ENCODE results near the gene TAC4.

The TAC4 gene, protein sequence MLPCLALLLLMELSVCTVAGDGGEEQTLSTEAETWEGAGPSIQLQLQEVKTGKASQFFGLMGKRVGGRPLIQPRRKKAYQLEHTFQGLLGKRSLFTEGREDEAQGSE

DNA sequence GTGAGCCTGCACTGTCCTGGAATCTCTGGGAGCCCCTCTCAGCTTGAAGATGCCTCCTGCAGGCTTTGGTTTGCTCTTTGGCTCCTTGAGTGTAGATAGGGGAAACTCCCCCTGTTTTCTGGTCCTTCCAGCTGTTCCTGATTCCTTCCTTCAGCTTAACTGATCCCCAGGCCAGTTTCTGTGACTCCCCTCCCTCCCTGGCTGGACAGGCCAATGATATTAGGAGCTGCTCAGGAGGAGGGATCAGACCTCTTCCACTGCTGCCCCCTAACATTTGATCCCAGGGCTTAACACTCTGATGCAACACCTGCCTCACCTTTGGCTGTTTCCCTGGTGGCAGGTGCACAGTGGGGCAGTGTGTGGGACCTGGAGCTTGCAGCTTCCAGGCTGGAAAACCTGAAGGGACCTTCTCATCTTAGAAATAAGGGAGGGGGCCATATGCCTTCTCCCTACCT lies at the start of gene TAC4:
Gene TAC4 (minus strand): TSS at position 51 of the 455 bp plus-strand sequence. CDS start 52 bp downstream, outside the sequence.
- DNase-seq: no peak

DNA sequence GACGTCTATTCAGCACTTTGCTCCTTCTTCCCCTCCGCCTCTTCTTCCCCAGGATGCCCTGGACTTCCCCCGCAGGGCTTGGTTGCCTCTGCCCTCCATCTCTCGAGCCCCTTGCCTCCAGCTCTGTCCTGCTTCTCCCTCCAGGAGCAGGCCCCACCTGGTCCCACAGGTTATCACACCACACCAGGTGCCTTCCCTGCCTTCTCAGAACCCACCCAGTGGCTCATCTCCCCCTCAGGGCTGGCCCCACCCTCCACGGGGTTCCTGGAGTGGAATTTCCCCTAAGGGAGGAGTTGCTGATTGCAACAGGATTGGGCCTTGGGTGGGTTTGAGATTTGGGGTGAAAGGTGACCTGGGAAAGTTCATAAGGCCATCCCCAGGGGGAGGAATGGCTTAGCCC lies 49.0 kb upstream of the TAC4 start:
- DNase-seq: no peak

DNA sequence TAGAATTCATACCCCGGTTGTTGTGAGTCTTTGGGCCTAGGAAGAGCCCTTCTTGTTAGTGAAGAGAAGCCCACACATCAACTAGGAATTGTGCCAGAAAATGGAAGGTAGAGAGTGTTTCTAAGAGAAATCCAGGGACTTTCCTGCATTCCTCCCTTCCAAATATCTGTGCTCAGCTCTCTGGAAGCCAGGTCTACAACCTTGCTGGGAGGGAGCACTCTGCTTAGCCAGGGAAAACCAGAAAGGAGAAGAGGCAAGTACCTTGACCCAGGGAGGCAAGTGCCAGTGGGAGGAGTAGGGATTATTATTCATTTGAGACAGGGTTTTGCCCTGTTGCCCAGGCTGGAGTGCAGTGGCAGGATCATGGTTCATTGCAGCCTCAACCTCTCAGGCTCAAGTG lies 48.4 kb upstream of the TAC4 start:
- no peak for DNase-seq

DNA sequence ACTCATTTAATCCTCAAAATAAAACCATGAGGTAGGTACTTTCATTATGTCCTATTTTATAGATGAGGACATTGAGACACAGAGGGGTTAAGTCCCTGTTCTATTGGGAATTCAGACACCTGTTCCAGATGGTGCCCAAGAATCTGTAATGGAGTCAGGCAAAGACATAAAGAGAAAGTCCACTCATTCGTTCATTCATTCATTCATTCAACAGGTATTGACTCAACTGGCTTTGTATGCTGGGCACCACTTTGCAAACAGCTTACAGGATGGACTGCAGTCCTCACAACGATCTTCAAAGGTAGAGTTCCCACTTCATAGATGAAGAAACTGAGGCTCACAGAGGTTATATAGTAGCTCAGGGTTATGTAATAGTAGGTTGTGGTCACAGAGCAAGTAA lies 47.9 kb upstream of the TAC4 start:
- DNase-seq: no peak

DNA sequence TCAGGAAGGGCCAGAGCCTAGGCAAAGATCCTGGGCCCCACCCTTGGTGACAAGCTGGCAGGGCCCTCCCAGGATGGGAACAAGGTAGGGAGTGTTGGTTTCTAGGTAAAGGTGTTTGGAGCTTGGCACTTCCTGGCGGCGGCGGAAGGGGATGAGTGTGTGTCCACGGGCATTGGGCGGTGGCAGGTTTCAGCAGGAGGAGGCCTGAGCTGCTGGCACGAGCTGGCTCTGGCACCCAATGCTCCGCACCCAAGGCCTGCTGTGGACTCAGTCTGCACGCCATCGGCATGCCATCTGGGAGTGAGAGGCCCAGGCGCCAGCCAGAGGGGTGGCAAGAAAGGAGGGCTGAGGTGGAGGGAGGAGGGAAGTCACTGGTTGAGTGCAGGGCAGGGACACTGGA lies 46.9 kb upstream of the TAC4 start:
- DNase-seq: no peak

DNA sequence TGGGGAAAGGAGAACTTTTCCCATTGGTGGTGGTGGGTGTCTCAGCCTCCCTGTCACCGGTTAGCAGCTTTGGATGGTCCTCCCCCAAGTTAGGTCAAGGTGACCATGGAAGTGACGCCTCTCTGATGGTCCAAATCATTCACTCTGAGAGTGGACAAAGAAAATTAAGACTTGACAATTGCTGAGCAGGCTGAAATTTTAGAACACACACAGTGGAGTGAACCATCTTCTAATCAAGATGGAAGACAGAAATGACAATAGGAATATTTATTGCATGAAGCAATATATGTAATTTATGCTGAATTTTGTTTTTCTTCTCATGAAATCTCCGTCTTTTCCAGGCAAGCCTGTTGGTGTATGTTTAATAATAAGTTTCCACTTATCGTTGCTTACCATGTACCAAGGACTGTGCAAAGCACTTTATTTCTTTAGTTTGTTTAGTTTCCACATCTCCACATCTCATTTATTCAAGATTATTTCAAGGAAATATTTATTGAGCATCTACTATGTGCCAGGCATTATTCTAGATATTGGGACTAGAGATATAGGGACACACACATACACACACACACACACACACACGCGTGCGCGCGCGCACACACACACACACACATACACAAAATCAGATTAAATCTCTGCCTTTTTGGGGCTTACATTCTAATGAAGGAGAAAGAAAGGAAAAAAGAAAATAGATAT lies 44.0 kb upstream of the TAC4 start:
- DNase-seq: no peak

DNA sequence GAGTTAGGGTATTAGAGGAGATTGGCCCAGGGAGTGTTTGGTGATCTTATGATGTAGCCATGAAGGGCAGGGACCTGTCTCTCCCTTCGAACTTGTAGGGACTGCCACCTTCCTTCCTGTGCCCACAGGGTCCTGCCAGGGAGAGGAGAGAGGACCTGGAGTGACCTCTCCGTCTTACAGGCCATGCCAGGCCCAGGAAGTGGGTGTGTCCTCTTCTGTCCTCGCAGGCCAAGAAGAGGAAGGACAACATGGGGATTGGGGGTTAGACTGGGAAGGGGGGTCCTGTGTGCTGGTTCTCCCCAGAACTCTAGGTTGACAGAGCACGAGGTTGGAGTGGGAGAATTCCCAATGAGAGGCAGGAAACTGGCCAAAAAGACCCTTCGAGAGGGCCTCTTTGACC lies 43.4 kb upstream of the TAC4 start:
- DNase-seq: no peak

DNA sequence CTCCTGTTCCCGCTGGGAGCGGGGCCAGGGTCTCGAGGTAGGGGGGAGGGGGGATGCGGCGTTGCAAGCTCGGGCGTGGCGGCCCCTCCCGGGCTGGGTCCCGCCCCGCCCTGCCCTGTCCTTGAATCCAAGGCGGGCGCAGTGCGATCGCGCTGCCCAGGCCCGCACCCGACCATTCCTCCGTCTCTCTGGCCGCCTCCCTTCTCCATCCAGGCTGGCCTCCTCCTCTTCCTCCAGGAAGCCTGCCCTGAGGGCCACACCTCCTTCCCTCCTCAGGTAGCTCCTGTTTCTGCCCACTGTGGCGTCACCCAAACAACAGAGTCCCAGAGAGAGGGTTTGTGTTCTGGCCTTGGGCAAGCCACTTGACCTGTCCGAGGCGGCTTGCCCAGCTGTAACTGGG lies 43.0 kb upstream of the TAC4 start:
- DNase-seq: no peak

DNA sequence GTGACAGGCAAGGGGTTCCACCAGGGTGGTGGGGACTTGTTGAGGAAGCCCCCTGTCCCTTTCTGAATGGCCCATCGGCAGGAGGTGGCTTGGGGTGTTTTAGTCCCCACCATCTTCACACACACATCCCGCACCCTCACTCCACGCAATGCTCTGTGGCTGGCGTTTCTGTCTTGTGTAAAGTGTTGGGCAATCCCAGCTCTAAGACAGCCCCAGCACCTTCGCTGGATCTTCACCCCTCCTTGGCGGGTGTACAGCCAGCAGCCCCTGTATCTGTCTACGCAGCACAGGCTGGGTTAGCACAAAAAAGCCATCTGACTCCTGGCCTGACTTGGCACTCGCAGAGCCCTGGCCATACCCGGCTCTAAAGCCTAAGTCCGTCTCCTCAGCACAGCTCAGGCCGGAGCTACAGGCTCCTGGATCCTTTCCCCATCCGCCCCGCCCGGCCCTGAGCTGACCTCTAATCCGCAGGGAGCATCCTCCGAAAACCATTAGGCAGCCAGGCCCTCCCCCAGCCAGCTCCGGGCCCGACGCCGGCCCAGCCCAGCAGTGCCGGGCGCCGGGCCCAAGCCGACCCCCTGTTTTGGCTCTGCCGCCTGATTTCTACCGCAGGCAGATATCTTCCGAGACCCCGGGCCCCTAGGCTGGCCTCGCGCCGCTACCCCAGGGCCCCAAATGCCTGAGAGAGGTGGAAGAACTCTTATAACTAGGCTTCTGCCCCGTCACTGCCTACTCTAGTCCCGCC lies 42.4 kb upstream of the TAC4 start:
- no peak for DNase-seq

DNA sequence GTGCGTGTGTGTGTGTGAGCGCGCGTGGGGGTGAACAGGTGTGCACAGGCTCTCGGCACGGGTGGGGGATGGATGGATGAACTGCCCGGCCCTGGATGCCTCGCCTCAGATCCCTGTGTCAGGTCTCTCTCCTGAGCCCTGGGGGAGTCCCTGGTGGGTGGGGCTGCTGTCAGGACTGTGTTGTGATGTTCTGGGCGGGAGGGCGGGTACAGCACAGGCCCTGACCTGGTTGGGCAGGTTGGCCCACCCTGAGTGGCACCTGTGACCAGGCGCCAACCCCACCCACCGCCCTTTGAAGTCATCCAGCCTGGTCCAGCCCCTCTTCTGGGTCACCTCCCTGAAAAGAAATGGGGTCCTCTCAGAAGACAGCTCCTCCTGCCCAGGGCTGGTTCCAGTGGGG lies 41.6 kb upstream of the TAC4 start:
- DNase-seq: no peak

DNA sequence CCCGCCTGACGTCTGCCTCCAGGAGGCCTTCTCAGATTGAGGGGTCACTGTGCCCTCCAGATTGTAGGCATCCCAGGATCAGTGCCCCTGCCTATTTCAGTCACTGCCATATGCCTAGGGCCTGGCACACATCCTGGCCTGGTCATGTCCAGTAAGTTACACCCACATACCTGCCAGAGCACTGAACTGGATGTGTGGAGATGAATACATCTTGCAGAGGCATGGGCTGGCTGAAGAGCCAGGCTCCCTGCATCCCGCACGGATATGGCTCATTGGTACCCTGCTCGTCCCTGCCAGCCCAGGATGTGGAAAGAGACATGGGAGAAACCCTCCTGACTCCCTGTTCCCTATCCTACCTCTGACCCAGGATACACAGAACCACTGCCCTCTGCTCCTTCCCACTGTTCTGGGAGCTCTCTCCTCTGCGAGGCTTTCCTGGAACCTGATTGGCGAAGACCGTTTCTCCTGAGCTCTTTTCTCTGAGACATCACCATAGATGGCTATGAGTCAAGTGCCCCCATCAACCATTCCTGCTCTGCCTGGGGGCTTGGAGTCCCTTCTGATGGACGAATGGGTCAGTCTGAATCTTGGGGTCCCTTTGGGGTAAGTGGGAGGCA lies 40.0 kb upstream of the TAC4 start:
- no peak for DNase-seq

DNA sequence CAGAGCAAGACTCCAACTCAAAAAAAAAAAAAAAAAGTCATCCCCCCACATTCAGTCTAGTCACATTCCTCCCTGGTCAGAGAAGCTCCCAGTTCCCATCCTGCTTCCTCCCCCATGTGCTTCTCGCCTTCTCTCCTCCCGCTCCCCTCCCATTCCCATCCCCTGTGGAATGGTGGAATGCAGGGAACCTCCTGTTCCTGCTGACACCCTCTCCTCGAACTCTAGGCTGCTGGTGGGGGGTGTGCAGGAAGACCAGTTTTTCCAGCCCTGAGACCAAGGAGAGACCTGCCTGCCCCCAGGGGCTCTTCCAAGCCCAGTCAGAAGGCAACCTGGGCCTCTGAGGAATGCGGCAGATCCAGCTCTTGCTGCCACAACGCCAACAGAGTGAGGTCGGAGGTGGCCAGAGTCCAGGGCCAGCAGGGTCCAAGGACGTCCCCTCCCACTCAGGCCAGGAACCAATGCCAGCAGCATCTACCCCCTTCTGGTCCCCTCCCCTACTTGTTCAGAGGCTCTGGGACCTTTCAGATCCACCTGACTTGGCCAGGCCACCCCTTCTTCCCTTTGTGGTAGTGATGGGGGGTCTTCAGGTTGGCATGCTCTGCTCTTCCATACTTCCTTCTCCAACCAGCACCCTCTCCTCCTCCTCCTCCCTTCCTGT lies 39.3 kb upstream of the TAC4 start:
- no peak for DNase-seq

DNA sequence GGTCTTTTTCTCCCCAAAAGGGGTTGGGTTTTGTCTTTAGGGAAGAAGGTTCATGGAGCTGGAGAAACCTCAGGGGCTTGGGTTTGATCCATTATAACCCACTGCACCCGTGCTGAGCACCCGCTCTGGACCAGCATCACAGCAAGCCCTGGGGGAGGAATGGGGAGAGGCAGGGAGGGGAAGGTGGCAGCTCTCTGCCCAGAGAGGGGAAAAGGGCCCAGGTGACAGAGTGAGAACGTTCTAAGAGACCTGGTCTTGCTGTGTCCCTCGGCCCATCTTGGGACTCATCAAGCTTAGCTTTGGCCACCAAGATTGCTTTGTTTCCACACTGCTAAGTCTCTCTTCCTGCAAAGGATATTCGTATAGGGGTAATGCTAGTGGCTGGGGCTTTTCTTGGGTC lies 38.2 kb upstream of the TAC4 start:
- DNase-seq: no peak

DNA sequence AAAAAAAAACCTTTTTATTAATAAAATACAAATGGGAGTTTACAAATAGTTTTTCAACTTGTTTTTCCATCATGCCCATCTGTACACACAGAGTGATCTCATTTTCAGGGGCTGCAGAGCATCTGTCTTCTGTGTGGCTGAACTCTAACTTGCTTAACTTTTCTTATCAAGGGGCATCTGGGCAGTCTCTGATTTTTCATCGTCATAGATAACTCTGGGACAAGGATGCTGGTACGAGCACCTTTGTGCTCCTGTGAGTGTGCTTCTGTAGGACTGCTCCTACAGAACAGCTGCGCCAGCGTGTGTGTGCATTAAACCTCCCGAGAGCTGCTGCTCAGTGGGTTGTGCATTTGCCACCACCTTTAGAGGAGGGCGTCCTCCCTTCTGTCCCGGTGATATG lies 34.6 kb upstream of the TAC4 start:
- no peak for DNase-seq

DNA sequence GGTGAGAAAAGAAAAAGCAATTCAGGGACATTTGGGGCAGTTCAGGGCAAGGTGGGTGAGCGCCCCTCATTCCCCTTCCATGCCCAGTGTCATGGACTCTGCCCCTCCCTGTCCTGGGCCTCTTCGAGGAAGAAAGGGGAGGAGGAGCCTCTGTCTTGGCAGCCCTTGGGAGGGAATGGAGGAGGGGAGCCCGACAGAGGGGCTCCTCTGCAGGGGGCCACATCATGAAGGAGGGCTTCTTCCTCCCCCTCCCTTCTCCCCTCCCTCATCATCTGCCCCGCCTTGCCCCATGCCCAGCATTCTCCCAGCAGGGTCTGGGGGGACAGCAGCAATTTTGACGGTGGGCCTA lies 33.2 kb upstream of the TAC4 start:
- DNase-seq: no peak

DNA sequence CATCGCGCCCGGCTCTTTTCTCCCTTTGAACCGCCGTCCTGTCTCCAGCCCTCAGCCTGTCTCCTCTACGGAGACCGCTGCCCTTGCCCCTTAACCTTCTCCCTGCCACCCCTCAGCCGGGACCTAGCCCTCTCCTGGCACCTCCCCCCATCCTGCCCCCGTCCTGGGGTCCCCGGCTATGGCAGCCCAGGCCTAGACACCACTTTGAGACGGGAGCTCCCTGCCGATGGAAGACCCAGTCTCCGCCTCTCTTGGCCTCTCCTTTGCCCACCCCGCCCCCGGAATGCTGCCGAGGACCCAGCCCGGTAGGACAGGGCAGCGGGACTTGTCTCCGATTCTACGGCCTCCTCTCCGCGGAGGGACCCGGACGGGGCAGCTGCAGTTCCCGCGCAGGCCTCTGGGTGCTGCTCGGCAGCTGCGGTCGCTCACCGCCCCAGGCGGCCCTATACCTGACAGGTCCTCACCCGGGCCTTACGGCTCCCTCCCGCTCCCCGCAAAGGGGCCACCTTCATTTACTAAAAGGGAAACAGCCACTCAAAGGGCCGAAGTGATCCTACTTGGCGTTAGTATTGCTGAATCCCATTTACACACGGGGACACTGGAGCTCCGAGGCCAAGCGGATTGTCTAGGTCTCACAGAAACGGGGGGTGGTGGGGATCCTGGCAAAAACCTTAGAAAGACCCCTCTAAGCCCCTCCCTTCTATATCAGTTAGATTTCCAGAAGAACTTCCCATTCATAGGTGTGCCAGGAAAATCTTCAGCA lies 32.6 kb upstream of the TAC4 start:
- DNase-seq: peak; percentile 49

DNA sequence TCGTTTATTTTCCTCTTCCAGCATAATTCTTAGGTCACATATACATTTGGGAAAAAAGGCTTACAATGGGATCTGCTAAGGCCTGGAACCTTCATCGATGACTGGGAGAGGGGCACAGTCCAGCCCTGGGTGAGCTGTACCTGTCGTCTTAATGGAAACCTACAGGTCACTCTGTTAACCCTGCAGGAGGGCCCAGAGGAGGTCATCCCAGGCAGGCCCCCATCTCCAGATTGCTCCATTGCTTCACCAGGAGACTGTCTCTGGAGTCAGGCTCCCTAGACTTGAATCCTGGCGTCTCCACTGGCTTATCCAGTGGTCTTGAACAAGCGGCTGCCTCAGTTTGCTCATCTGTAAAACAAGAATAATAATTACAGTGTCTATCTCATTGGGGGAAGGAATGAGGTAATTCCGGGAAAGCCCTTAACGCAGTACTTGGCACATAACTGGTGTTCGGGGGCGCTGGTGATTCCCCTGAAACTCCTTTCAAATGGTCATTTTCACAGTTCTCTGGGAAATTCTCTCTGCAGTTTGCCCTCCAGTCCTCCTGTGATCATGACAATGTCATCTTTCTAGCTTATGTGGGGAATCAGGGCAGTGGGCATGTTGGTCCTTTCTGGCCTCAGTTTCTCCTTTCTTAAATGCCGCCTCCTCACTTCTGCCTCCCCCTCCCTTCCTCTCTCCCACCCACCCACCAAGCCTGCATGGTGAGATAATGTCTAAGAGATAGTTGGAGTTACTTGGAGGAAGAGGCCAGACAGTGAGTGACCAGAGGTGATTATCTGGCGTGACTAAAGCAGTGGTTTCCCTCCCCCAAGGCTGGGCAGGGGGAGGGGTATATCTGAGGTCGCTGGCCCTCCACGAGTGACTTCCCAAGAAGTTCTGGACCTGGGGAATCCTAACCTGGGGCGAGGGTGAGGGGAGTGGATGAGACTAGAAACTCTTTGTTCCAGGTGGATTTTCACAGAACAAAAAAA lies 31.3 kb upstream of the TAC4 start:
- DNase-seq: no peak

DNA sequence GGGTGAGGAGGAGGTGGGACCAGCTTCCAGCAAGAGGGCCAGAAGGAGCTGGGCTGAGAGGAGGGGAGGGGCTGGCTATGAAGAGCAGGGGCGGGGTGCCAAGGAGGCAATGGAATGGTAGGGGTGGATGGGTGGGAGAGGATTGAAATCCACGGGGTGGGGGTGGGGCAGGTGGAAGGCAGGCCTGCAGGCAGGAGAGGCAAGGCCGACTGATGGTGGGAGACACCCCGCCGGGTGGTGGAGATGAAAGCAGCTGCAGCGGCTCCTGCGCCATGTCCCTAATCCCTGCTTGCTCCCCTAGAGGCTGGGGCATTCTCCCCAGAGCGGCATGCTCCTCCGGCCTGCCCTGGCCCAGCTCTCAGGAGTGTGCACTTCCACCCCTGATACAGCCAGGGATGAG lies 27.8 kb upstream of the TAC4 start:
- no peak for DNase-seq

DNA sequence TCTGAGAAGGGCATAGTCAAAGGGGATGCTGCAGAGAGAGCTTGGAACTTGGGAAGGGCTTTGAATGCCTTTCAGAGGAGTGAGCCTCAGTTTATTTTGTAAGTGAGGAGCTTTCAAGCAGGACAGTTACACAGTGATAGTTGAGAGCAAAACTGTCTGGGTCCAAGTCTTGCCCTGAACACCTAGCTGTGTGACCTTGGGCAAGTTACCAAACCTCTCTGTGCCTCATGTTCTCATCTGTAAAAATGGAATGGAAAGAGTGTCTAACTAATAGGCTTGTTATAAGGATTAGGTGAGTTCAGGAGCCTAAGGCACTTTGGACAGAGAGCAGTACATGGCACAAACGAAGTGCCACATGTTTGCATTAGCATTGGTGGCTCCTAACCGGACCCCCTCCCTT lies 27.0 kb upstream of the TAC4 start:
- DNase-seq: no peak

DNA sequence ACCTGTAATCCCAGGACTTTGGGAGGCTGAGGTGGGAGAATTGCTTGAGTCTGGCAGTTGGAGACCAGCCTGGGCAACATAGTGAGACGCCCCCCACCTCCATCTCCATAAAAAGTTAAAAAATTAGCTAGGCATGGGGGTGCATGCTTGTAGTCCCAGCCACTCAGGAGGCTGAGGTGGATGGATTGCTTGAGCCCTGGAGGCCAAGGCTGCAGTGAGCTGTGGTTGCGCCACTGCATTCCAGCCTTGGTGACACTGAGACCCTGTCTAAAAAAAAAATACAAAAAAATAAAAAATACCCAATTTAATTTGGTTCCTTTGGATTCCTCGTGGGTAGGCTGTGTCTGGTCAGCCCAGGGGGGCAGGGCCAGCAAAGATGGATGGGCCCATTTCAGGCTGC lies 26.1 kb upstream of the TAC4 start:
- DNase-seq: no peak

DNA sequence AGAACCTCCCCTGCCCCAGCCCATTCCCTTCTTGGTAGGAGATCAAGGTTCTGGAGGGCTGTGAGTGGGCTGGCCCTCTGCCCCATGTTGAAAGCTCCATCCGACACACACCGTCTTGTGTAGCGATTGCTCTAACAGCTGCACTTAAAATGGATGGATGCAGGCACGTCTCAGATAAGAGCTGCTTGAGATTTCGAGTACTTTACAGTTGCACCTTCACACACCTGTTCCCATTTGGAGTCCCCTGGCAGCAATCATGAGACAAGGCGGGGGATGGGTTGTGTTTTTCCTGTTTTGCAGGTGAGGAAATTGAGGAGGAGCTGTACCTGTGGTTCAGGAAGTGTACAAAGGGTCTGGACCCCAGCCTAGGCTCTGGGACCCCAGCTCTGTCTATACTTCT lies 25.6 kb upstream of the TAC4 start:
- DNase-seq: peak; percentile 91

Measured in NCI-H1105 treated with DMSO at 0.1 percent for 48 hours (cell line).